HepG2 (cell line): ENCODE results near the gene CLCA1. TPM values are rescaled to one million over a fixed set of nuclear protein-coding genes. Genes with fewer than 3 reads are reported as not detected.

Source experiments
- ATAC-seq: fragments of 200-7000 bp; cut with Tn5 transposase; 3 replicates; pipeline ENCODE4 v1.9.1; 2020; ENCODE audit warnings: mild to moderate bottlenecking, moderate library complexity
- BruUV-seq: library from RNA; stranded (reverse); fragments of 400-500 nt; replicated peaks from 2 replicates; lab custom pipeline; 2021; lab: Mats Ljungman, UMichigan
- CTCF ChIA-PET: fragments of 300-600 bp; formaldehyde crosslinking; extraction: SDS; loops from one replicate; lab custom pipeline; 2021; ENCODE audit warnings: low total read pairs, inconsistent platforms, low intra/inter-chr PET ratio; lab: Yijun Ruan, JAX
- POLR2A ChIA-PET: fragments of 350-600 bp; sonication (Branson Sonifier 250); formaldehyde crosslinking; loops from one replicate; lab custom pipeline; 2020; ENCODE audit warnings: antibody characterized with exemption, inconsistent platforms; lab: Yijun Ruan, JAX
- DNase-seq: peaks from one replicate; pipeline ENCODE4 v3.0.0-alpha.2; 2015; ENCODE audit warnings: low spot score
- FAIRE-seq: peaks from 3 replicates; lab custom pipeline; 2011; peaks lifted over from hg19 to GRCh38; lab: Jason Lieb, UNC
- H2AFZ ChIP-seq: one replicate; pipeline ENCODE4 v1.6.1; 2011; ENCODE audit warnings: low read length, inconsistent platforms
- H3K27ac ChIP-seq: fragments of 300-600 bp; 3 replicates; pipeline ENCODE4 v1.8.0; 2011; ENCODE audit warnings: mixed run types, mild to moderate bottlenecking, mixed read lengths, low read length, inconsistent platforms; ENCODE audit not compliant: insufficient read depth; ENCODE audit errors: extremely low read length
- H3K27me3 ChIP-seq, 2 experiments: fragments of 200-600 bp in 1 of 2; 2 replicates in 1 of 2; 3 replicates in 1 of 2; pipeline versions ENCODE4 v1.6.0 to v1.8.0; 2011; ENCODE audit warnings: low read length in 2 of 2, mild to moderate bottlenecking in 2 of 2, moderate library complexity in 2 of 2, inconsistent platforms in 1 of 2; ENCODE audit not compliant: insufficient read depth in 2 of 2, control insufficient read depth in 1 of 2
- H3K36me3 ChIP-seq, 2 experiments: fragments of 200-600 bp in 1 of 2; replicated peaks in 1 of 2; 2 replicates in 1 of 2; 3 replicates in 1 of 2; pipeline versions ENCODE4 v1.5.1 to v1.8.0; 2011; ENCODE audit warnings: low read length in 2 of 2, inconsistent platforms in 1 of 2; ENCODE audit not compliant: insufficient read depth in 2 of 2, control insufficient read depth in 1 of 2
- H3K4me1 ChIP-seq: 2 replicates; pipeline ENCODE4 v1.5.1; 2012; ENCODE audit warnings: low read length, inconsistent platforms; ENCODE audit not compliant: insufficient read depth
- H3K4me2 ChIP-seq: 2 replicates; pipeline ENCODE4 v1.6.0; 2011; ENCODE audit warnings: low read depth, low read length, inconsistent platforms
- H3K4me3 ChIP-seq, 3 experiments: fragments of 200-600 bp in 1 of 3; sonication (generic), shearing (Covaris generic) in 1 of 3; replicated peaks in 1 of 3; 2 replicates each; pipeline ENCODE4 v1.5.1; 2011 to 2016; ENCODE audit warnings: low read length in 3 of 3, inconsistent platforms in 2 of 3, low read depth in 2 of 3, mild to moderate bottlenecking in 2 of 3, control low read depth in 1 of 3, mixed read lengths in 1 of 3; ENCODE audit not compliant: insufficient read depth in 1 of 3
- H3K79me2 ChIP-seq: one replicate; pipeline ENCODE4 v1.6.1; 2011; ENCODE audit warnings: low read length, inconsistent platforms; ENCODE audit not compliant: insufficient read depth
- H3K9ac ChIP-seq: 2 replicates; pipeline ENCODE4 v1.6.0; 2011; ENCODE audit warnings: mild to moderate bottlenecking, low read depth, low read length, inconsistent platforms; ENCODE audit not compliant: insufficient read depth
- H3K9me3 ChIP-seq: 2 replicates; pipeline ENCODE4 v1.5.1; 2012; ENCODE audit warnings: mild to moderate bottlenecking, low read length
- H4K20me1 ChIP-seq: 2 replicates; pipeline ENCODE4 v1.6.0; 2011; ENCODE audit warnings: inconsistent platforms, mild to moderate bottlenecking, low read length, moderate library complexity; ENCODE audit not compliant: insufficient read depth
- CENPBD1 ChIP-seq: sonication (generic); formaldehyde crosslinking; IDR thresholded peaks from 2 replicates; pipeline ENCODE4 v1.8.0; 2022; ENCODE audit warnings: missing genetic modification reagents, low read depth, mild to moderate bottlenecking, borderline replicate concordance
- CHCHD3 ChIP-seq: sonication (generic); formaldehyde crosslinking; IDR thresholded peaks from 2 replicates; pipeline ENCODE4 v1.8.0; 2022; ENCODE audit warnings: mild to moderate bottlenecking, missing genetic modification reagents, moderate library complexity
- ELF1 ChIP-seq: sonication (generic); formaldehyde crosslinking; IDR thresholded peaks from 2 replicates; pipeline ENCODE4 v1.4.0; 2020; ENCODE audit warnings: missing genetic modification reagents
- MXI1 ChIP-seq: IDR thresholded peaks from 3 replicates; pipeline ENCODE4 v1.6.1; 2012; ENCODE audit warnings: low read depth, low read length, inconsistent platforms, borderline replicate concordance
- NAIF1 ChIP-seq: sonication (generic); formaldehyde crosslinking; IDR thresholded peaks from 2 replicates; pipeline ENCODE4 v1.5.0; 2020; ENCODE audit warnings: mild to moderate bottlenecking, missing genetic modification reagents, borderline replicate concordance
- PRPF4 ChIP-seq: fragments of 200-400 bp; formaldehyde crosslinking; IDR thresholded peaks from 2 replicates; pipeline ENCODE4 v1.6.1; 2016; ENCODE audit warnings: low read length, low read depth; ENCODE audit not compliant: poor library complexity, severe bottlenecking
- ZNF121 ChIP-seq: sonication (generic); formaldehyde crosslinking; IDR thresholded peaks from 2 replicates; pipeline ENCODE4 v1.5.0; 2020; ENCODE audit warnings: mild to moderate bottlenecking, missing genetic modification reagents
- ZNF24 ChIP-seq: fragments of 450-650 bp; IDR thresholded peaks from 2 replicates; pipeline ENCODE4 v1.6.1; 2017; ENCODE audit warnings: antibody characterized with exemption, mild to moderate bottlenecking
- ZNF816 ChIP-seq: sonication (generic); formaldehyde crosslinking; IDR thresholded peaks from 2 replicates; pipeline ENCODE4 v1.8.0; 2022; ENCODE audit warnings: missing genetic modification reagents, mild to moderate bottlenecking, borderline replicate concordance
- WGBS: methylation state at CpG from one replicate; pipeline ENCODE4 v1.1.6; 2017; ENCODE audit warnings: low lambda C conversion rate; 5-methylcytosine and 5-hydroxymethylcytosine counted together
- in situ Hi-C: cut with HindIII; loops from 2 replicates; pipeline ENCODE4 v1.10.0; 2017; ENCODE audit warnings: low pct_unique_long_range_greater_than_20kb; ENCODE audit not compliant: extremely low pct_ligation_motif_present
- intact Hi-C: fragments of 100-400 bp; cut with micrococcal nuclease; formaldehyde crosslinking; loops from one replicate; pipeline ENCODE4 v1.10.0; 2022; ENCODE audit not compliant: unreplicated experiment
- polyA plus RNA-seq, 8 experiments: library from polyadenylated mRNA; depleted of rRNA in 3 of 8; stranded (reverse) in 7 of 8; unstranded in 1 of 8; fragments of >200 nt; fragmentation: Illumina TruSeq in 4 of 8; extraction: Trizol in 4 of 8; gene quantifications; 2 replicates each; pipeline versions ENCODE4 v1.2.1 to v1.2.3, GENCODE V29; 2011 to 2016; ENCODE audit warnings: low read depth in 4 of 8, missing spikeins in 1 of 8, mixed read lengths in 1 of 8; ENCODE audit not compliant: insufficient read depth in 1 of 8
- total RNA-seq, 5 experiments: library from RNA; depleted of rRNA; stranded (reverse); fragments of >200 nt; fragmentation: Illumina TruSeq; extraction: Trizol; gene quantifications; 2 replicates each; pipeline ENCODE4 v1.2.3, GENCODE V29; 2016; ENCODE audit warnings: low read depth in 1 of 5
- TF ChIP-seq, protein P1 (sequence below), 2 experiments: sonication (generic) in 1 of 2; formaldehyde crosslinking in 1 of 2; IDR thresholded peaks; 2 replicates each; pipeline versions ENCODE4 v1.6.1 to v1.9.0; 2014 to 2022; ENCODE audit warnings: antibody characterized with exemption in 1 of 2, borderline replicate concordance in 1 of 2, inconsistent platforms in 1 of 2, low read depth in 1 of 2, missing genetic modification reagents in 1 of 2

CLCA1 gene
- total and polyA plus RNA-seq, 2 of the 13 experiments (the other 11 are each of a cell fraction or from before 2014, with no cell fraction given) = not detected

DNA sequence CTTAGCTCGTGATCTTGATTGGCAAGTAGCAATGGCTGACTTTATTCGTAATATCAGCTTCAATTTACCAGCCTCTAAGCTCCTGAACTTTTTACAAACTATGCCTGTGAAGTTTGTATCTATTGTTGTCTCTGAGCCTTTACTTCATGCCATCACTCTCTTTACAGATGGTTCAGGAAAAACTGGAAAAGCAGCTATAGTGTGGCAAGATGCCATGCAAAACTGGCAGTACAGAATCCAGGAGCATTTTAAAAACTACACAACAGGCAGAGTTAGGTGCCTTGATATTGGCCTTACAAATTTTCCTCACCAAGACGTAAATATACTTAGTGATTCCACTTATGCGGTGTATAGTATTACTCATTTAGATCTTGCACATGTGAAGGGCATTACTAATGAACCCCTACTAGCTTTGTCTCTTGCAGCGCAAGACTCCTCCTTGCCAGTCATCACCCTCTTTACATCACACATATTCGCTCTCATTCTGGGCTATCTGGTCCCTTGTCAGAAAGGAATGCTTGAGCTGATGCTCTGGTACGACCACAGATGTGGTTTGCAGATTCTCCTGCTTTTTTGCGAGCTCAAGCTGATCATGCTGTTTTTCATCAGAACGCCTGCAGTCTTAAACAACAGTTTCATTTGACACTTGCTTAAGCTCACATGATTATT lies 36.3 kb downstream of the CLCA1 start:
- Histone ChIP-seq H3K79me2 (no peaks in the 10 kb centered on the region), H3K9ac (no peak overlapping the region), H2AFZ (no peak overlapping the region), H3K4me3 (no peak overlapping the region), H3K9me3 (no peaks in the 10 kb centered on the region), H3K27me3 (peaks cover 5 to 34% of the 10 kb centered on the region in 2 experiments; a peak in 4 of 5 replicates), H3K27ac (no peak overlapping the region), H3K4me2 (no peak overlapping the region), H3K4me1 (0 out of 2 replicates have a peak, but pooled peaks cover 6% of the 10 kb centered on the region), H3K36me3 (no peaks in the 10 kb centered on the region), H4K20me1 (no peaks in the 10 kb centered on the region)
- 29% methylated on average over 9 of the region's 9 CpGs for WGBS
- DNase-seq (no peak), FAIRE-seq (no peak), ATAC-seq (no peak)
- in situ Hi-C loops = loop anchor here (10.0 to 25.0 kb wide), 2 partner anchors 120 to 182 kb away; no protein-coding TSS in a partner anchor
- no TSS peak for BruUV-seq
- intact Hi-C loops = loop anchor here (5.0 to 10.0 kb wide), 2 partner anchors 182 to 460 kb away; no protein-coding TSS in a partner anchor
- no peak for TF ChIP-seq ZNF121 (CRISPR knock-in tag)
- no peak for TF ChIP-seq ZNF816 (CRISPR knock-in tag)
- TF ChIP-seq CENPBD1 (CRISPR knock-in tag) = no peak
- ChIA-PET CTCF (no interaction called here), POLR2A (no interaction called here)

GRCh38 chr1:86505564-86505902 lies 36.8 kb downstream of the CLCA1 start:
- ChIA-PET POLR2A (no interaction called here), CTCF (no interaction called here)
- H3K27me3 ChIP-seq = peaks cover 5 to 34% of the 10 kb centered on the region in 2 experiments; a peak in 4 of 5 replicates
- no peak for DNase-seq
- H3K4me3 ChIP-seq = no peak overlapping the region
- no peaks in the 10 kb centered on the region for H4K20me1 ChIP-seq
- no peaks in the 10 kb centered on the region for H3K9me3 ChIP-seq
- no peak for FAIRE-seq
- H3K4me2 ChIP-seq = no peak overlapping the region
- no peak for ATAC-seq
- H3K36me3 ChIP-seq = no peaks in the 10 kb centered on the region
- no peak overlapping the region for H3K27ac ChIP-seq
- H2AFZ ChIP-seq = no peak overlapping the region
- no peak overlapping the region for H3K9ac ChIP-seq
- WGBS = 0% methylated on average over 4 of the region's 4 CpGs
- no TSS peak for BruUV-seq
- H3K79me2 ChIP-seq = no peaks in the 10 kb centered on the region
- intact Hi-C loops (loop anchor here (10.0 kb wide), 1 partner anchor 459 kb away; no protein-coding TSS in a partner anchor), in situ Hi-C loops (loop anchor here (10.0 to 25.0 kb wide), 2 partner anchors 121 to 182 kb away; no protein-coding TSS in a partner anchor)
- H3K4me1 ChIP-seq = 0 out of 2 replicates have a peak, but pooled peaks cover 6% of the 10 kb centered on the region
- TF ChIP-seq CHCHD3 (CRISPR knock-in tag) (no peak), PRPF4 (no peak), ELF1 (no peak), NAIF1 (CRISPR knock-in tag) (no peak), ZNF24 (no peak), MXI1 (no peak)
- TF ChIP-seq, protein P1, sequence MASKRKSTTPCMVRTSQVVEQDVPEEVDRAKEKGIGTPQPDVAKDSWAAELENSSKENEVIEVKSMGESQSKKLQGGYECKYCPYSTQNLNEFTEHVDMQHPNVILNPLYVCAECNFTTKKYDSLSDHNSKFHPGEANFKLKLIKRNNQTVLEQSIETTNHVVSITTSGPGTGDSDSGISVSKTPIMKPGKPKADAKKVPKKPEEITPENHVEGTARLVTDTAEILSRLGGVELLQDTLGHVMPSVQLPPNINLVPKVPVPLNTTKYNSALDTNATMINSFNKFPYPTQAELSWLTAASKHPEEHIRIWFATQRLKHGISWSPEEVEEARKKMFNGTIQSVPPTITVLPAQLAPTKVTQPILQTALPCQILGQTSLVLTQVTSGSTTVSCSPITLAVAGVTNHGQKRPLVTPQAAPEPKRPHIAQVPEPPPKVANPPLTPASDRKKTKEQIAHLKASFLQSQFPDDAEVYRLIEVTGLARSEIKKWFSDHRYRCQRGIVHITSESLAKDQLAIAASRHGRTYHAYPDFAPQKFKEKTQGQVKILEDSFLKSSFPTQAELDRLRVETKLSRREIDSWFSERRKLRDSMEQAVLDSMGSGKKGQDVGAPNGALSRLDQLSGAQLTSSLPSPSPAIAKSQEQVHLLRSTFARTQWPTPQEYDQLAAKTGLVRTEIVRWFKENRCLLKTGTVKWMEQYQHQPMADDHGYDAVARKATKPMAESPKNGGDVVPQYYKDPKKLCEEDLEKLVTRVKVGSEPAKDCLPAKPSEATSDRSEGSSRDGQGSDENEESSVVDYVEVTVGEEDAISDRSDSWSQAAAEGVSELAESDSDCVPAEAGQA (IDR thresholded peaks at IDR 0.05; ENCODE audit: low read depth) = no peak
- TF ChIP-seq, protein P1 (CRISPR knock-in tag; IDR thresholded peaks at IDR 0.05; ENCODE audit: borderline replicate concordance) = no peak
